ENCODE measurements around the gene MAP1B.

The MAP1B gene

DNA sequence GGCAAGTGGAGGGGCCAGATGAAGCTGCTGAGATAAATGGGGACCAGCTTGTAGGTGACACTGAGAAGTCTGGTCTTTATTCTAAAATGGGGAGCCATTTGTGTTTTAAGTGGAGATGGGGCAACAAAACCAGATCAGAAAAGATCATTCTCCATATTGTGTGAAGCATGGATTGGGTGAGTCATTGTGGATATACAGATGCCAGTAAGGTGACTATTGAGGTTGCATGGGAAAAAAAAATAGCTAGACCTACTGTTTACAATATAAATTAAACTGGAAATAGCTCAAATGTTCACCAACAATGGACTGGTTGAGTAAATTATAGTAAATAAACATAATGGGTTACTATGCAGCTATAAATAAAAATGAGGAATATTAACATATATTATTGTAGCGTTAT, 5.4 kb upstream of the MAP1B start:
- no peak for DNase-seq

DNA sequence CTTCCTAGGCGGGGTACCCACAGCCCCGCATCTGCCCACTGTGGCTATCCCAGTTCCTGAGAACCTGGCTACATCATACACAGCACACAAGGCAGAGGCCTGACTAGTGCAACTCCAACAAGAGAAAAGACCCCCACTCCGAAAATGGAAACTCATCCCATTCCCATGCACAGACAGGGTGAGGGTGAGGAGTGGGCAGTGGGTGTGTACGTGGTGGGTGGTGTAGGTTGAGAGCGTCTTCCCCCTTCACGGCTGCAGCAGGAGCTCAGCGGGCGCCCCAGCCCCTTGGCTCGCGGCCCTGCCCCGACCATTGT, 501 bp upstream of the MAP1B start:
- no peak for DNase-seq

DNA sequence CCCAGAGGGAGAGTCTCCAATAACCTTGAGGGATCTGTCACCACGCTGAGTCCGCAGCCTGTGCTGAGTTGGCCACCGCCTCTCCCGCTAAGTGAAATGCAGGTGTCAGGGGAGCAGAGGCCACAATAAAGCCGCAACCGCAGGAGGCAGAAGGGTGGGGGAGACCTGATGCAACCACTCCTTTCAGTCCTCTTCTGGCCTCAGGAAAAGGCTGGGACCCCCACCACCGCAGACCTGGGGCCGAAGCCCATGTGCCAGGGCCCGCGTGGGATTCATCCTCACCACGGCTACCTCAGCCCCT, 576 bp downstream of the MAP1B start:
- no peak for DNase-seq

DNA sequence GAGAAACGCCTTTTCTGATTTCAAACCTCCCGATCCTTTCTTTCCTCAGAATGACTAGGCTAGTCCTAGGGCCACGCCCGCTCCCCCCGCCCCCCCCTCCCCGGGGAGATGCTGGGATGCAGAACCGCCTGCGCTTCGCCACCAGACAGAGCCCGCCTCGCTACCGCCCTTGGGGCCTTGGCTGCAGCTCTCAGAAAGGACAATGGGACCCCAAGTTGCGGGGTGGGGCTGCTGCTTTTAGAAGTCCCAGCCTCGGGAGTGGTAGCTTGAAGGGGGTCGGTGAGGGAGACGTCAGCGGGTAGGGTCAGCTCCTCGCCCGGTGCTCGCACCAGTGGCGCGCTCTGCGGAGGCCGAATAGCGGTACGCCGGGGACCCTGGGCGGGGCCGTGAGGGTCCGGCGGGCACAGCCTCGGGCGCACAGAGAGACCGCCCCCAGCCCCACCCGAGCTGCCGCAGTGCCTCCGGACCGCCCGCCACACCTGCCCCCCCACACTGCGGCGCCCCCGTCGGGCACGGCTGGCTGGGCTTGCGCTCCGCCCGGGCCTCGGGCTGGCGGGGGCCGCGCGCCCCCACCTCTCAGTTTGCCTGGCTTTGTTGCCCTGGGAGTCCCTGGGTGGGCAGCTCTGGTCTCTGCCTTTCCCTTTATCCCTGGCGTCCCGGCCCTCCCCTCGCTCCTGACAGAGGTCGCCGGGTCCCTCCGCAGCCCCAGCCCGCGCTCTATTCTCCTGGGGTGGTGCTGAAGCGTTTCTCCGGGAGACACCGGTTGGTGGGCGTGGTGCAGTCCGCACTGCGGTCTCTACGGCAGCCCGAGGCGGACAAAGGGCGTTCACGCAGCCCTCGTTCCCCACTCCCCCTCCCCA, 1.2 kb downstream of the MAP1B start:
- DNase-seq, result no peak

DNA sequence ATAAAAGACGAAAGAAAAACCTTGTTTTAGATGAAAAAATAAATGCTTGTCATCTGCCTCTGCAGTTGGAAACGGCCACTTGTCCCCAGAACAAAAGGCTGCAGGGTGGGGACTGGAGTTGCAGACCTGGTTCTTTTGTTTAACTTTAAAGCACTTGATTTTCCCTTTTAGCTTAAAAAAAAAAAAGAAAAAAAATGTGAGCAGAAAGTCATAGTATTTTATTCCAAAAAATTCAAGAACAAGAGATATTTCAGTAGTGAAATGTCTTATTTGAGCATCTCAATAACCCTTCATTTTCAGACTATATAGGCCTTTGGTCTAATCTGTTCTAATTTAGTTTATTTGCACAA, 1.8 kb downstream of the MAP1B start:
- DNase-seq, result no peak

DNA sequence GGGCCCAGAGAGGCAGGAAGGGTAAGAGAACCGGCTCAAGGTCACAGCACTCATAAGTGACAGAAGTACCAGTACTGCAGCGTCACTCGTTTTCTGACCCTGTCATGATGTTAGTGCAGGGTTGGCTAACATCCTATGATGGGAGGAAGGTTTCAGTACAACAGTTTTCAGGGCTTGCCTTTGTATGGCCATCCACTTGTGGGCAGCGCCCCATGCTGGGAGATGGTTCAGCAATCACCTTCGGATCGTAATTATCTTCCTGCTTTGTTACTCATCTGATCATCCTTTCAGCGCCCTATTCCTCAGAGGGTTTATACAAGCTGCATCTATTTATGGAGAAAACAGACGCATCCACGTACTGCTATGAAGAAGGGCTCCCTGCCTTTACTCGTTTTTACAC, 2.4 kb downstream of the MAP1B start:
- no peak for DNase-seq

DNA sequence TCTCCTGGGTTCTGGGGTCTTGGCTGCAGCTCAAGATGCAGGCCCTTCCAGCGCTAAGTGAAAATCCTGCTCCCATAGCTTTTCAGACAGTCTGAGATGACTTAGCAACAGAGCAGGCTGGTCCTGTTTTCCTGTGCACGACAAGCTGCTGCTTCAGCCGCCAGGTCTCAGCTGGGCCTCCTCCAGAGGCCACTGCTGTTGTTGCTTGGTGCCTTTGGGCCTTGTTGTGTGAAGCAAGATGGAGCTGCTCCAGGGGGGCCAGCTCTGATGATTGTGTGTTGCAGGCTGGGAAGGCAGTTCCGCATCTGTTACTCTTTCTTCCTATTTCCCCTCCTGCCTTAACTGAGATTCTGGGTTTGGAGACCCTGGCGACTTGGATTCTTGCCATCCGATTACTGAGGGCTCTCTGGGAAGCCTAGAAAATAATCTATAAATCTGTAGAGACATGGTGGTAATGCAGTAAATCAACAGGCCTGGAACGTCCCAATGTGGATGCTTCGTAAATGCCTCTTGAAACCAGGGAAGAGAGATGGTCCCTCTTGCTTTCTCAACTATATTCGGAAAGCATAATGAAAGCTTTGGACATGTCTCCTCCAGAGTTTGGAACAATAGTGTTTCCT, 3.2 kb downstream of the MAP1B start:
- no peak for DNase-seq

DNA sequence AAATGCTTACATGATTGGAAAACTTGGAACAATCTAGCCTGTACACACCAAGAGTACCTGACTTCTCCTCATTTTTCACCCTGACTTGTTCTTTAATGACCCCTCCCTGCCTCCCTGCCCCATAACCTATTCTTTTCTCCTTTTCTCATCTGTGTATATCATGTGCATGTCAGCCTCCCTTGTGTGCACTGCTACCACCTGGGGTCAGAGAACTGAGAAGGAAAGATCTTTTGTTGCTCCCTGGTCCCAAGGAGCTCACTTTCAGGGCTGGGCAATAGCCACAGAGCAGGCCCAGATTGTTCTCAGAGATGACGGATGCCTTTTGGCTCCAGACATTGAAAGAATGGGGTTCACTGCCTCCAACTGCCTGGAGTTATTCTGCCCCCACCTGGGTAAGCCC, 5.1 kb downstream of the MAP1B start:
- no peak for DNase-seq

DNA sequence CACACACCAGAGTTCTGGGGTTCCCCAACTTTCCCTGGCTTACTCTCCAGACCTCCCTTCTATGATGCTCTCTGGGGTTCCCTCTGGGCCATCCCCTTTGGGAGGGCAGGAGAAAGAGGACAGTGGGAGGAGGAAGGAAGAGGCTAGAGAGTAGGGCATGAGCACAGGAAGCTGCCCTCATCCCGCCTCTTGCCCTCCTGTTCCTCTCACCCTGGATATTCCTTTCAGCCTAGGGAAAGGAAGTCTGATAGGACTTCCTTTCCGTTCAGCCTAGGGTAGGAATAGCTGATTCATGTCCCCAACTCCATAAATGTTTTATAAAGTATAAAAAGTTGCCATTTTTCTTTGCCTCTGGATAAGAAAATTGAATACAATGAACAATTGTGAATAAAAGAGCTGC, 7.4 kb downstream of the MAP1B start:
- DNase-seq, result no peak

DNA sequence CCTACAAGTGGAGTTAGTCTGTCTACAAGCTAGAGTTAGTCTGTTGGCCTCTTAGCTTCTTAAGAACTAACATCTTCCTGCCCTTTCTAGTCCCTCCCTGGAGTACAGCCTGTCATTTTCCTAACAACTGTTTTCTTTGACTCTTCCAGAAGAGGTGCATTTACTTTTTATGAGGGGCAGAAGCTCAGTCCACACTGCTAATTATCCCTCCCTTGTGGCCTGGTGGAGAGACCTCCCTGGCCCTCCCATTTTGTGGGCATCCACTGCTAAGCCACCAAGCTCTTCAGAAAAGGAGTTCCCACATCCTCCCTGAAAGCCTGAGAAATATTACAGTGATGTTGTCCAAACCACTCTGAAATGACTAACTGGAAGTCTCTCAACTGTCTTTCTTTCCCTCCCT, 8.0 kb downstream of the MAP1B start:
- no peak for DNase-seq

DNA sequence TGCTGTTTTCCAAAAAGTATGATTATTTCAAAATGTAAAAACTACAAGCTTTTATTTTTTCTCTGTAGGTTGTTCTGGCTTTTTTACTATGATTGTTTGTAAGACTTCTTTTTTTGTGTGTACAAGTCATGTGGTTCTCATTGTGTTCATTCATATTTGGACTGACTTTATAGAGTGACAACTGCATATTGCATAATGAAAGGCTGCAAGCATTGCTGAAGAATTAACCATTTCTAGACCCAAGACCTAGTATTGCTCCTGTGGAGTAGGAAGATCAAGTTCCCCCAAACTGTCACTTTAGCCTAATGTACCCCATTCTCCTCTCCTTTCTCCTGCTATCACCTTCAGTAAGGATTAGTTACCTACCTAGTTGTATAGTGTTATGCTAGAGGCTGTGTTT, 10.0 kb downstream of the MAP1B start:
- DNase-seq, result no peak

DNA sequence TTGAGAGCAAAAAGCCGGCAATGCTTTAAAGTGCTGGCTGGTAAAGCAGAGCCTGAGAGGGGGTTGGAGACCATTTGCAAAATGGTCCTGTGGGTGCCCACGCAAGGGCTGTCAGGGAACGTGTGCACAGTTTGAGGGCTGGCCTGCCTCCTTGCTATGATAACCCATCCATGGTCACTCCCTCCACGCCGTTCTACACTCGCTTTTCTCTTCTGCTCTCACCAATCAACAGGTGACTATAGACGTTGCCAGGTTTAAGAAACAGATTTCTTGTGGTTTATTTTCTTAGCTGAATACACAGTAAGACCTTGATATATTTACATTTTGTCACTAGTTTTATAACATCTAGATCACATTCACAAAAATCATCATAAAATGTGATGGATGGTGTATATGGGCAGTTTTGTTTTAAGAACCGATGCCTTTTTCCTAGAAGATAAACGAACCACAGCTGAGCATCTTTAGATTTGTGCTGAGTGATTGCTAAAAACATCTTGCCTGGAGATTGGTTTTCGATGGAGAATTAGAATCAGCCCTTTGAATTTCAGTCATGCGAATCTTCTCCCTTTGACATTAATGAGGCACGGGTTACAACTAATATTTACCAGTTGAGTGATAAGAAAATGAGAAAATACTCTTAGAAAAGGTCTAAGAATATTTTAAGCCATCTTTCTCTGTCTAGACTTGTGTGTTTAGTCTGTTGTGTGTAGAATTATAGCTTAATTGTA, 13.9 kb downstream of the MAP1B start:
- DNase-seq, result no peak

DNA sequence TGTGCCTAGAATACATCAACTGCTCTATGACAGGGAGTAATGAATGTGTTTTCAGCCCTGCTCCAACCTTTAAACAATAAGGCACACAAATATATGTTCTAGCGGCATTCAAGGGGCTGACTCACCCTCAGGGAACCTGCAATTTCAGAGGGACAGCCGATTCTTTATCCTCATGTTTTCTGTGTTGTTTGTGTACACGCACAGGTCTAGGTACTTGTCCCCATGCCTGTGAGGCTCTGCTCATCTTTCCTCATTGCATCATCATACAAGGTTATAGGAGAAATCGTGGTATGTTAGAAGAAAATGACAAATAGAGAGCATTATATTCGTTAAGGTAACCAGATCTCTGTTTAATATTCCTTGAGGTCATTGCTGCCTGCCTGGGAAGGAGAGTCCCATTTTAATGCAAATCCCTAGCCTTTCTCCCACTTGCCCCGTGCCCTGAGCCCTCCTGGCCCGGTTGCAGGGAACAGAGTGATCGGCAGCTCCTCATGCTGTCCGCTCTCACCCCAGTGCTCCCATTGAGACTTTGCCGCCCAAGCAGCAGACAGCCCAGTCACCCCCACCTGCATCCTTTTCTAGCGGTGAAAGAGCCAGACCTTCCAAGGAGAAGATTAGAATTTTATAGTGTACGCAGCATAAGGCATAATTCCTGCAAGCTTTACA, 14.6 kb downstream of the MAP1B start:
- no peak for DNase-seq

DNA sequence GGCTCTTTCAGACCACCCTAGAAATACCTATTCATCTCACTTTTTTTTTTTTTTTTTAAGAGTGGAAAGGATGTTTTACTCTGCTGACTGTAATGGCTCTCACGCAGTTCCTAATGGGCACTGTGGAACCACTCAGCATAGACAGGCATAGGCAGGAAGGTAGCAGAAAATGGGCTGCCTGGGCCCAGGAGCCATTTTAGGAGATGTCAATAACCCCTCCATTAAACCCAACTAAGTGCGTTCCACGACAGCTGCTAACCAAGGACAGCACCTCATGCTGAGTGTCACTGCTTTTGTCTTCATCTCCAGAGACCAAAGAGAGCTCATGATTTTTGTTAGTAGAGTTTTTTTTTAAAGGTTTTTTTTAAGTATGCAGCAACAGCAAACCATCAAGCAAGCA, 15.3 kb downstream of the MAP1B start:
- DNase-seq, result no peak

DNA sequence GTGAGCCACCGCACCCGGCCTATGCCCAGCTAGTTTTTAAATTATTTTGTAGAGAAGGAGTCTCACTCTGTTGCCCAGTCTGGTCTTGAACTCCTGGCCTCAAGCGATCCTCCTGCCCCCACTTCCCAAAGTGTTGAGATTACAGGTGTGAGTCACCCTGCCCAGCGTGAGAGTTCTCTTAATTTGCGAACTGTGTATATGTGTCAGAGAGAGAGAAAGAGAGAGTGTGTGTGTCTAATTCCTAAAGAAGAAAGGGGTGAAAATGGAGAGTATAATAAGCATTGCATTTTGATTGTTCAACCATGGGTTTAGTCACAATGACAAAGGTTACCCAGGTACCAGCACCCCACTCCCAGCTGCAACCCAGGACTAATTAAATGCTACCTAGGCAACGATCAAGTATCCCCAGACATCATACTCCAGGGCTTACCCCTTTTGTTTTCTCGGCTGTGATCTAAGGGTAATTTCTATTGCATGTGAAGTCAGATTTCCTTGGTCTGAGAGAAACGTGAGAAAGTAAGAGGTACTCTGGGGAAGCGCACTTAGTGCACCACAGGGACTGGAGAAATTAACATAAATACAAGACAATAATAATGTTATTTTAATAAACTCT, 16.6 kb downstream of the MAP1B start:
- DNase-seq, result no peak

DNA sequence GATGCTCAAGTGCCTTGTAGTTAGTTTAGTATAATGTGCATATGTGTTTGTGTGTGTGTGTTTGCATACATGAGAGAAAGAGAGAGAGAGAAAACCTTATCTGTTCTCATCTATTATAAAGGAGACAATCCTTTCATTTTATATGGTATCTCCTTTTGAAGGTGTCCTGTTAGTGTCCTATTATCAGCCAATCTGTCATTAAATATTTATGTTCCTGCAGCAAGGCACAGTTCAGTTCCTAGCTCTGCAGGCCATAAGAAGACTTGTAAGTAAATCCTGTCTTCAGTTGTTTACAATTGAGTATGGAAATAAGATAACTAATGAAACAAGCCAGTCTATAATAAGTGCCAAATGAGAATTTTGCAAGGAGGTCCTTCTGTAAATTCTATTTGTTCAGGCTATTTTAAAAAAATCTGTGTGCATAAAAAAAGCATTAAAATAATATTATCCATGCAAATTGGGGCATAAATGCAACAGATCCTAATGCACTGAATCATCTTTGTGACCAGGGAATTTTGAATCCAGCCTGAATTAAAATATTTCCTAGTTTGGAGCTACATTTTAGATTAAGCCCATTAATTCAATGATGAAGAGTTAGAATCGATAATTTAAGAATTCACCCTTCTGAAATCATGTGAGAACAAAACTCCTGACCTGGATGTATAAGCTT, 18.1 kb downstream of the MAP1B start:
- DNase-seq, result no peak

DNA sequence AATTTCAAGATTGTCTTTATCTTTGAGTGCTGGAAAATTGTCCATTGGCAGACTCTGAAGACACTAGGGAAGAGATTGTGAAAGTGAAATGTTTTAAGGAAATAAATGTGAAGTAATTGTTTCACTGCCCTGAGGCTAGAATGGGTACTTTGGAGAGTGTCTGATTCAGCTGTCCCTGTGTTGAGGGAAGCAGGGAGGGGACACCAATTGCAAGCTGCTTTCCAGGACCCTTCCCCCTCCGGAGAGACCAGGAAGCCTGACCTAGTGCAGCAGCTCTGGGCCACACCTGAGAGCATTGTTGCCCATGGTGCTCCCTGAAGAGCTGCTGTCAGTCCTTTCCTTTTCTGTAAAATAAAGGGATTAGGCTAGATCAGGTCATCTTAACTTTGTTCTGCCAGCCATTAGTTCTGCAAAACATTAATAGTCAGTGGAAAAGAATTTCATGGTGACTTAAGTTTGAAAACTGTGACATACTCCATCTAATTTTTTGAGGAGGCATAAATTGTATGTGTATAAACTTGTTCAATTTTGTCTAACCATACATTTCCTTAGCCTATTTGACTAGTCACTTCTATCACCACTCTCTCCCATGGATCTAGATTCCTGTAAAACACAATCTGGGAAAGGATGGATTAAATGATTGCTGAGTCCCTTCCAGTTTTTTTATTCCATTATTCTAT, 18.8 kb downstream of the MAP1B start:
- no peak for DNase-seq

DNA sequence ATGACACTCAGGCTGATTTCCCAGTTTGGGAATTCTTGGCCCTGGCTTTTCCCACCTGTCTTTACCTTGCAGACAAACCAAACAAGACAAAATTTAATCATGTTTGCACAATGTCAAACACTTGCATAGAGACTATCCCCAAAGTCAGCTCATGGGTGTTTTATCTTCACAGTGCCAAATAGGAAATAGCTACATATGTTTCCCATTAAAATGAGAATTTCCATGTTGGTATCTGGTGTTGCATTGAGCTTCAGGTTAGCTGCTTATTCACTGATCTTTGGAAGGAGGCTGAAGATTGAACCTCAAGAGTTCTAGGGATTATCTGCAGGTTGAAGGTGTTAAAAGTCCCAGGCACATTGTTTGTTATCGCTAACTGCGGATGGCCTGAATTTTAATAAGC, 19.5 kb downstream of the MAP1B start:
- no peak for DNase-seq

DNA sequence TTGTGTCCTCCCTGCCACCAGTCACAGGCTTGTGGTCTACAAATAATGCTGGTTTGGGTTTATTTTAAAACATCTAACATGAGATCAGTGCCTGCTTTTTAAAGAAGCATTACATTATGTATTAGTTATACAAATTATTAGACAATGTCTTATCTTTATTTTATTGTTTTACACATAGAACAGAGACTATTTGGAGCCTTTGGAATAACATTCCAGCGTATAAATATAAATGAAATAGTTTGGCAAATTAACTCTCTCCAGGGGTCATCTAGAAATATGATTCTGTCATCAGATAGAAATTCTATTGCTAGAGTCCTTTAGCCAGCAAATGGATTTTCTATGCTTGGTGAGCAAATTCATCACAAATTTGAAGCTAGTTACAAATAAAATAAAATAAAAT, 22.4 kb downstream of the MAP1B start:
- DNase-seq, result no peak

DNA sequence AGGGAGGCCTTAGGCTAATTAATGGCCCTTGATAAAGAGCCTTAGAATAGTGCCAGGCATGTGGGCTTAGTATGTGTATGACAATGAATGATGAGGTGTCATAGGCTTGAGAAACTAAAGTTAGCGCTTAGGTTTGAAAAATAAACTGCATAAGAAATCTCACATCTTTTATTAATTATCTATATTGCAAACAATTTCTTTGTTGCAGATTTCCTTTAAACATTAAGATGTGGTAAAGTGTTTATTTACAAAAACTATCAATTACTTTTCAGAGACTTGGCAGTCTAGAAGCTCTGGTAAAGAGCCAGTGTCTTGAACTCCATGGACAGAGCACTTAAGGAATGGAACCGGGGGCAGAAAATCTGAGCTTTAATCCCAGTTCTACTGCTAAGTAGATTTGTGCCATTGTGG, 23.1 kb downstream of the MAP1B start:
- DNase-seq, result no peak

DNA sequence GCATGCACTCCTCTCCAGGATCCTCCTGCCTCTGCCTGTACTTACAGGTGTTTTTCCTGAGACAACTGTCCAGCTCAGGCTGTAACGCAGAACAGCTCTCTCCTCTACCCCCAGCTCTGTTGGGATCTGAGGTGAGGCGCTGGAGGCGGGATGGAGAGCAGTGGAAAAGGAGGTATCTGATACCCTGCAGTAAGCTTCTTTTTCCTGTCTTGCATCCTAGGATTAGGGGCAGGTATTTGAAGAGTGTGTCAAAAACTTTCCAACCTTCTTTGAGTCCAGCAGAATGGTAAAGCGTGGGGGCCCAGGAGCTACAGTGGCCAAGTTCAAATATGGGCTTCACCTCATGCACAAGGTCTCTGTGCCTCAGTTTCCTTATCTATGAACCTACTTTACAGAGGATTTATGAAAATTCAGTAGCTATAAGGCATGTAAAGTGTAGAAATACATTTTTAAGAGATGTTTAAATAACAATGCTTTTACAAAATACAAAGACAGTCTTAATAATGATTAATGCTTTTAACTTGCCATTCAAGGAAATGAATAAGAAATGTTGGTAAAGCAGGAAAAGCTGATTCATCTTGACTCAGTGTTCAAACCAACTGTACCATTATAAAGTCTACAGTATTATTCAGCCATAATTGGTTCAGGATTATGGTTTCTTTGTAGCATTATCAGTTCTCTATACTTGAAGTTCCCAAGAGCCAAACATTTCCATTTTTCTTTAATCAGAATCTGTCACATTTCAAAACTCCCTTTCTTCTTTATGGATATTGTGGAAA, 26.1 kb downstream of the MAP1B start:
- no peak for DNase-seq
